Suprapubic skin (tissue), 4 donors: ENCODE results near the gene PEX3.

Experiments
- CTCF ChIP-seq, 2 donors: fragments of 200-600 bp in 1 of 2; fragments of 450-650 bp in 1 of 2; sonication (generic) in 1 of 2; IDR thresholded peaks; one replicate each; pipeline ENCODE4 v1.5.1; 2016 to 2019; ENCODE audit warnings: antibody characterized with exemption in 2 of 2, mild to moderate bottlenecking in 1 of 2, moderate library complexity in 1 of 2
- POLR2A ChIP-seq, 2 donors: fragments of 450-650 bp; IDR thresholded peaks; one replicate each; pipeline ENCODE4 v1.6.1; 2017; ENCODE audit warnings: antibody characterized with exemption in 2 of 2, mild to moderate bottlenecking in 2 of 2, moderate library complexity in 2 of 2
- POLR2AphosphoS5 ChIP-seq, 3 donors: sonication (generic); formaldehyde crosslinking; IDR thresholded peaks; one replicate each; pipeline ENCODE4 v1.6.1; 2017; ENCODE audit warnings: antibody characterized with exemption in 3 of 3

GRCh38 chr6:143432588-143432987, 18.0 kb upstream of the PEX3 start:
- no peak for TF ChIP-seq CTCF (IDR thresholded peaks at IDR 0.05)
- no peak for TF ChIP-seq POLR2A (IDR thresholded peaks at IDR 0.05)
- TF ChIP-seq POLR2AphosphoS5 (IDR thresholded peaks at IDR 0.05) = no peak
